HepG2 (cell line): ENCODE results near the gene PRKAR1B.

Experiments
- CBFB ChIP-seq: sonication (generic); formaldehyde crosslinking; IDR thresholded peaks from 2 replicates; pipeline ENCODE4 v1.4.0; 2020; ENCODE audit warnings: missing genetic modification reagents
- CTCF ChIP-seq: sonication (generic); formaldehyde crosslinking; IDR thresholded peaks from 2 replicates; pipeline ENCODE4 v1.5.0; 2020; ENCODE audit warnings: mild to moderate bottlenecking, missing genetic modification reagents, moderate library complexity
- ESRRA ChIP-seq: sonication (generic); formaldehyde crosslinking; IDR thresholded peaks from 2 replicates; pipeline ENCODE4 v1.5.1; 2020; ENCODE audit warnings: mild to moderate bottlenecking, low read depth, missing genetic modification reagents
- FOXK1 ChIP-seq: sonication (generic); formaldehyde crosslinking; IDR thresholded peaks from 2 replicates; pipeline ENCODE4 v1.4.0; 2020; ENCODE audit warnings: low read depth, missing genetic modification reagents, borderline replicate concordance
- KDM1A ChIP-seq: IDR thresholded peaks from 2 replicates; pipeline ENCODE4 v1.6.1; 2016; ENCODE audit warnings: missing compliant biosample characterization
- KDM5A ChIP-seq: fragments of 200-600 bp; sonication (generic); IDR thresholded peaks from 2 replicates; pipeline ENCODE4 v1.7.0; 2018; ENCODE audit warnings: antibody characterized with exemption, mild to moderate bottlenecking, low read length, borderline replicate concordance
- KLF9 ChIP-seq: IDR thresholded peaks from 2 replicates; pipeline ENCODE4 v1.6.1; 2016; ENCODE audit warnings: low read depth
- MYC ChIP-seq: sonication (generic); formaldehyde crosslinking; IDR thresholded peaks from 2 replicates; pipeline ENCODE4 v1.9.0; 2021; ENCODE audit warnings: missing genetic modification reagents, borderline replicate concordance
- MYNN ChIP-seq: sonication (generic); formaldehyde crosslinking; IDR thresholded peaks from 2 replicates; pipeline ENCODE4 v1.4.0; 2020; ENCODE audit warnings: mild to moderate bottlenecking, low read depth, missing genetic modification reagents
- ZNF484 ChIP-seq: sonication (generic); formaldehyde crosslinking; IDR thresholded peaks from 2 replicates; pipeline ENCODE4 v1.5.1; 2020; ENCODE audit warnings: mild to moderate bottlenecking, low read depth, missing genetic modification reagents, borderline replicate concordance
- ZNF780A ChIP-seq: sonication (generic); formaldehyde crosslinking; IDR thresholded peaks from 2 replicates; pipeline ENCODE4 v1.8.0; 2022; ENCODE audit warnings: mild to moderate bottlenecking, missing genetic modification reagents, moderate library complexity
- TF ChIP-seq, protein P1 (sequence below): sonication (generic); formaldehyde crosslinking; IDR thresholded peaks from 2 replicates; pipeline ENCODE4 v1.9.0; 2021; ENCODE audit warnings: missing genetic modification reagents, borderline replicate concordance

DNA sequence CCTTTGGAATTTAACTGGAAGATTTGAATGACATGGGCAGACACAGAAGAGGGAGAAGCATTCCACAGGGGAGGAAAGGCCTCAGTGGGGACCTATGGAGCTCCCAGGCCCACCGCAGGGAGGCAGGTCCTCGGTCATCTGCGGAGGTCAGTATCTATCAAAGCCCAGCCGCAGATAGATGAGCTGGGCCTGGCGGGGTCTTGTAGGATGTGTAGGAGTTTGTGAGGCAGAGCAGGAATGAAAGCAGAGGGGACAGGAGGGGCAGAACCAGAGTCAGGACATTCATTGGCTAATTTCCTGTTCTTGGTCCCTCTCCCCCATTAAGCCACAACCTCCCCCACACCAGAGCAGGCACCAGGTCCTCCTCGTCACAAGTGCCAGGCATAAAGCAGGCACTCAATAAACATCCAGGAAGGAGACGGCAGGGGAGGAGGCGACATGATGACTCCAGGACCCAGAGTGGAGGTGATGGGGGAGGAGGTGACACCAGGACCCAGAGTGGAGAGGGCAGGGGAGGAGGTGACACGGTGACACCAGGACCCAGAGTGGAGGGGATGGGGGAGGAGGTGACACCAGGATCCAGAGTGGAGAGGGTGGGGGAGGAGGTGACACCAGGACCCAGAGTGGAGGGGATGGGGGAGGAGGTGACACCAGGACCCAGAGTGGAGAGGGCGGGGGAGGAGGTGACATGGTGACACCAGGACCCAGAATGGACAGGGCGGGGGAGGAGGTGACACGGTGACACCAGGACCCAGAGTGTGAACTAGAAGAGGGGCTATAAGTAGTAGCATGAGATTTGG lies 123.7 kb downstream of the PRKAR1B start:
- TF ChIP-seq MYC (CRISPR knock-in tag) (no peak), KDM5A (no peak), CTCF (no peak), KLF9 (CRISPR knock-in tag) (no peak), CBFB (CRISPR knock-in tag) (no peak), ZNF780A (CRISPR knock-in tag) (no peak), KDM1A (CRISPR knock-in tag) (no peak), ESRRA (CRISPR knock-in tag) (no peak), ZNF484 (CRISPR knock-in tag) (no peak), FOXK1 (no peak), MYNN (CRISPR knock-in tag) (no peak)
- TF ChIP-seq, protein P1, sequence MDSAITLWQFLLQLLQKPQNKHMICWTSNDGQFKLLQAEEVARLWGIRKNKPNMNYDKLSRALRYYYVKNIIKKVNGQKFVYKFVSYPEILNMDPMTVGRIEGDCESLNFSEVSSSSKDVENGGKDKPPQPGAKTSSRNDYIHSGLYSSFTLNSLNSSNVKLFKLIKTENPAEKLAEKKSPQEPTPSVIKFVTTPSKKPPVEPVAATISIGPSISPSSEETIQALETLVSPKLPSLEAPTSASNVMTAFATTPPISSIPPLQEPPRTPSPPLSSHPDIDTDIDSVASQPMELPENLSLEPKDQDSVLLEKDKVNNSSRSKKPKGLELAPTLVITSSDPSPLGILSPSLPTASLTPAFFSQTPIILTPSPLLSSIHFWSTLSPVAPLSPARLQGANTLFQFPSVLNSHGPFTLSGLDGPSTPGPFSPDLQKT (CRISPR knock-in tag): no peak
